ENCODE measurements around the gene CRYAB.

DNA sequence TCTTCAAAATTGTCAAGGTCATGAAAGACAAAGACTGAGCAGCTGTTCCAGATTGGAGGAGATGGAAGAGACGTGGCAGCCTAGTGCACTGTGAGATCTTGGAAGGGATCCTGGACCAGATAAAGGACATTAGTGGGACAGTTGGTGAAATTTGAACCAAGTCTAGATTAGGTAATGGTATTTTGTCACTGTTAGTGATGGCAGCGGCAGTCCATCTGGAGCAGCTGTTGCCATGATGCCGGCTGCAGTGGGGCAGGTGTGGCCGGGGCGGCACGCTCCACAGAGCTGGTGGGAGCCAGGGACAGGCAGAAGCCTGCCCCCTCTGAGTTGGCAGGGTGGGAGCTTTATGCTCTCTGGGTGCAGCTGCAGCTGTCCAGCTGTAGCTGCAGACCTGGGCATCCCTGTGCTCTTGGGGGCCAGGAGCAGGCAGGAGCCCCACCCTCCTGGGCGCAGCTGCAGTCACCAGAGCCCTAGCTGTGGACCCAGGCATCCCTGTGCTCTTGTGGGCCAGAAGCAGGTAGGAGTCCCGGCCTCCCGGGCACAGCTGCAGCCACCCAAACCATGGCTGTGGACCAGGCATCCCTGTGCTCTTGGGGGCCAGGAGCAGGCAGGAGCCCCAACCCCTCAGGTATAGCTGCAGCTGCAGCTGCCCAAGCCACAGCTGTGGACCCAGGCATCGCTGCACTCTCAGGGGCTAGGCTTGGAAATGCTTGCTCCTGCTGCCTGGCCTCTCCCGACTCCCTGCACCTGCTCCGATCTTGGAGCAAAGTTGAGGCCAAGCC, 46.3 kb upstream of the CRYAB start:
- TF ChIP-seq FOXM1 (IDR thresholded peaks at IDR 0.05; ENCODE audit: low read depth) (no peak), POLR2AphosphoS5 (IDR thresholded peaks at IDR 0.05; ENCODE audit: low read depth, low read length) (no peak), RFX5 (IDR thresholded peaks at IDR 0.05; ENCODE audit: low read length) (no peak), CTCF (IDR thresholded peaks at IDR 0.05) (no peak), PBX3 (IDR thresholded peaks at IDR 0.05) (no peak), RAD21 (IDR thresholded peaks at IDR 0.05; ENCODE audit: low read length) (no peak), REST (IDR thresholded peaks at IDR 0.05; ENCODE audit: low read depth, low read length) (no peak), TAF1 (IDR thresholded peaks at IDR 0.05; ENCODE audit: borderline replicate concordance, low read depth, low read length) (no peak)
- TF ChIP-seq, protein P1, sequence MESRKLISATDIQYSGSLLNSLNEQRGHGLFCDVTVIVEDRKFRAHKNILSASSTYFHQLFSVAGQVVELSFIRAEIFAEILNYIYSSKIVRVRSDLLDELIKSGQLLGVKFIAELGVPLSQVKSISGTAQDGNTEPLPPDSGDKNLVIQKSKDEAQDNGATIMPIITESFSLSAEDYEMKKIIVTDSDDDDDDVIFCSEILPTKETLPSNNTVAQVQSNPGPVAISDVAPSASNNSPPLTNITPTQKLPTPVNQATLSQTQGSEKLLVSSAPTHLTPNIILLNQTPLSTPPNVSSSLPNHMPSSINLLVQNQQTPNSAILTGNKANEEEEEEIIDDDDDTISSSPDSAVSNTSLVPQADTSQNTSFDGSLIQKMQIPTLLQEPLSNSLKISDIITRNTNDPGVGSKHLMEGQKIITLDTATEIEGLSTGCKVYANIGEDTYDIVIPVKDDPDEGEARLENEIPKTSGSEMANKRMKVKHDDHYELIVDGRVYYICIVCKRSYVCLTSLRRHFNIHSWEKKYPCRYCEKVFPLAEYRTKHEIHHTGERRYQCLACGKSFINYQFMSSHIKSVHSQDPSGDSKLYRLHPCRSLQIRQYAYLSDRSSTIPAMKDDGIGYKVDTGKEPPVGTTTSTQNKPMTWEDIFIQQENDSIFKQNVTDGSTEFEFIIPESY (IDR thresholded peaks at IDR 0.05; ENCODE audit: borderline replicate concordance, low read depth) = no peak
